Heart right ventricle (tissue), 16 donors: ENCODE measurements around the gene ILDR2. TPM values are rescaled to one million over a fixed set of nuclear protein-coding genes. Genes with fewer than 3 reads are reported as not detected.

ENCODE experiments used
- ATAC-seq, 8 donors: fragments of 200-7000 bp; cut with Tn5 transposase; one replicate each; pipeline ENCODE4 v1.9.1; 2020; ENCODE audit warnings: mild to moderate bottlenecking in 8 of 8, moderate library complexity in 8 of 8, moderate number of reproducible peaks in 1 of 8
- DNase-seq, 2 donors: peaks; one replicate each; pipeline ENCODE4 v3.0.0-alpha.2; 2020
- H3K27ac ChIP-seq, 10 donors: fragments of 200-600 bp; sonication (generic) in 2 of 10; one replicate each; pipeline versions ENCODE4 v1.5.0 to v1.8.0; 2020 to 2022; ENCODE audit warnings: mild to moderate bottlenecking in 3 of 10
- H3K27me3 ChIP-seq, 7 donors: fragments of 200-600 bp; one replicate each; pipeline ENCODE4 v1.8.0; 2021 to 2022; ENCODE audit warnings: mild to moderate bottlenecking in 2 of 7
- H3K36me3 ChIP-seq, 9 donors: fragments of 200-600 bp; sonication (generic) in 1 of 9; one replicate each; pipeline versions ENCODE4 v1.5.0 to v1.8.0; 2020 to 2022; ENCODE audit warnings: mild to moderate bottlenecking in 2 of 9
- H3K4me1 ChIP-seq, 9 donors: fragments of 200-600 bp; sonication (generic) in 1 of 9; one replicate each; pipeline versions ENCODE4 v1.5.0 to v1.8.0; 2020 to 2022; ENCODE audit warnings: mild to moderate bottlenecking in 4 of 9
- H3K4me3 ChIP-seq, 10 donors: fragments of 200-600 bp; sonication (generic) in 2 of 10; one replicate each; pipeline versions ENCODE4 v1.5.0 to v1.8.0; 2020 to 2022; ENCODE audit warnings: mild to moderate bottlenecking in 7 of 10, moderate library complexity in 2 of 10
- H3K9me3 ChIP-seq, 11 donors: fragments of 200-600 bp in 10 of 11; sonication (generic) in 2 of 11; one replicate each; pipeline versions ENCODE4 v1.5.0 to v1.8.0; 2013 to 2022; ENCODE audit warnings: mild to moderate bottlenecking in 2 of 11, control low read depth in 1 of 11, moderate library complexity in 1 of 11
- CTCF ChIP-seq, 9 donors: fragments of 200-600 bp; sonication (generic) in 2 of 9; IDR thresholded peaks; one replicate each; pipeline versions ENCODE4 v1.5.0 to v1.8.0; 2021 to 2022; ENCODE audit warnings: antibody characterized with exemption in 9 of 9, mild to moderate bottlenecking in 5 of 9, moderate library complexity in 1 of 9
- WGBS, 2 donors: extraction: QIAGEN DNeasy Blood & Tissue Kit; methylation state at CpG; one replicate each; pipeline ENCODE4 v1.1.7; 2013; ENCODE audit warnings: inconsistent platforms in 1 of 2; 5-methylcytosine and 5-hydroxymethylcytosine counted together
- intact Hi-C, 10 donors: fragments of 100-400 bp; cut with DNase I; formaldehyde crosslinking; loops; one replicate each; pipeline versions ENCODE4 v1.11.1 to v1.14.2; 2022
- polyA plus RNA-seq, 2 donors: library from polyadenylated mRNA; stranded (reverse); fragments of 200-250 nt; gene quantifications; one replicate each; pipeline ENCODE4 v1.2.3, GENCODE V29; 2013
- total RNA-seq, 10 donors: library from RNA; stranded (reverse); fragmentation: NEBNext Ultra II Directional in 3 of 10; extraction: Animal tissue kit (Norgen Biotek cat#: 25700) in 3 of 10; gene quantifications; one replicate each; pipeline versions ENCODE4 v1.2.1 to v1.2.4, GENCODE V29; 2021 to 2023
- donor health status: Arrhythmogenic right ventricular cardiomyopathy.
- donor health status: ischemic (EF 13 %, LVEDD 7.1; RV severe dilation, severe dysfunction).
- donor health status: healthy with polysubstance abuse.
- donor health status: DM: no; HTN: yes; CAD: no.
- donor health status: DM: no; HTN: no; CAD: no.
- donor health status: ischemic (EF 25% LVEDD 6.9; RV normal size, moderate dysfunction).
- donor health status: ischemic (EF 25% LVEDD 5.7; RV mildly dilated, moderate dysfunction).
- donor health status: healthy.
- donor health status: DM: yes; HTN: yes; CAD: no.
- donor health status: Ischemic cardiomyopathy.
- donor health status: ischemic (EF 35%, LVEDD 5.7; RV mildly dilated, moderate dysfunction).
- donor health status: nonischemic (EF 11% LVEDD 7.7; RV severe dilation, severe dysfunction).
- donor health status: DM: yes; HTN: yes; CAD: no.
- donor health status: PGD.
- donor health status: ischemic (EF 29% LVEDD 5.4; RV normal size, mild dysfunction).
- donor health status: nonischemic (EF 23%, LVEDD 6.1; RV moderate dilation, normal function).

ILDR2 gene
- total and polyA plus RNA-seq, 12 donors = 0.29 to 12.6 (median 4.9) TPM

- H3K36me3 ChIP-seq = no peaks in the 10 kb centered on the region
- no peak for TF ChIP-seq CTCF (IDR thresholded peaks at IDR 0.05)
- H3K4me3 ChIP-seq = no peak overlapping the region
- ATAC-seq = no peak
- intact Hi-C loops = no loop called here
- no peaks in the 10 kb centered on the region for H3K9me3 ChIP-seq
- peaks cover 0 to 7% (median 0%) of the 10 kb centered on the region in 7 donors for H3K27me3 ChIP-seq
- DNase-seq = no peak
- WGBS, 2 donors = 70 to 92% methylated on average over 2 of the region's 2 CpGs
- H3K27ac ChIP-seq = no peak overlapping the region
- peaks cover 0 to 25% (median 0%) of the 10 kb centered on the region in 9 donors for H3K4me1 ChIP-seq
These were observed 18.5 kb downstream of the ILDR2 start for GRCh38 chr1:166956872-166957271.

- peaks cover 0 to 7% (median 0%) of the 10 kb centered on the region in 7 donors for H3K27me3 ChIP-seq
- H3K4me1 ChIP-seq = peaks cover 0 to 30% (median 0%) of the 10 kb centered on the region in 9 donors
- DNase-seq = no peak
- no peaks in the 10 kb centered on the region for H3K9me3 ChIP-seq
- no peaks in the 10 kb centered on the region for H3K36me3 ChIP-seq
- intact Hi-C loops = no loop called here
- no peak for ATAC-seq
- no peak overlapping the region for H3K27ac ChIP-seq
- no peak overlapping the region for H3K4me3 ChIP-seq
- WGBS, 2 donors = 82 to 85% methylated on average over 2 of the region's 2 CpGs
- no peak for TF ChIP-seq CTCF (IDR thresholded peaks at IDR 0.05)
These were observed 19.1 kb downstream of the ILDR2 start for GRCh38 chr1:166956057-166956850.

GRCh38 chr1:166953491-166953890 is 21.8 kb downstream of the ILDR2 start:
- ATAC-seq (no peak), DNase-seq (no peak)
- H3K9me3 ChIP-seq = no peaks in the 10 kb centered on the region
- H3K27me3 ChIP-seq = peaks cover 0 to 16% (median 0%) of the 10 kb centered on the region in 7 donors
- no peak overlapping the region for H3K4me3 ChIP-seq
- intact Hi-C loops = no loop called here
- TF ChIP-seq CTCF (IDR thresholded peaks at IDR 0.05) = no peak
- H3K4me1 ChIP-seq = peaks cover 0 to 18% (median 0%) of the 10 kb centered on the region in 9 donors
- H3K27ac ChIP-seq = no peak overlapping the region
- no peaks in the 10 kb centered on the region for H3K36me3 ChIP-seq

GRCh38 chr1:166952002-166952746 is 23.2 kb downstream of the ILDR2 start:
- intact Hi-C loops = no loop called here
- TF ChIP-seq CTCF (IDR thresholded peaks at IDR 0.05) = no peak
- Histone ChIP-seq H3K9me3 (no peaks in the 10 kb centered on the region), H3K4me1 (peaks cover 0 to 27% (median 7%) of the 10 kb centered on the region in 9 donors), H3K4me3 (no peak overlapping the region), H3K27me3 (peaks cover 0 to 29% (median 5%) of the 10 kb centered on the region in 7 donors), H3K36me3 (no peaks in the 10 kb centered on the region), H3K27ac (peak overlapping the region in 7 of 10 donors; percentile 18 to 74 (median 65))
- peak in 1 of 2 donors; percentile 46 for DNase-seq
- peak in 7 of 8 donors; percentile 64 to 88 (median 79) for ATAC-seq
- 43 to 49% methylated on average over 4 of the region's 4 CpGs for whole genome bisulfite sequencing, 2 donors
